SKM-1 treated with dmso at 0.1 percent for 144 hours (cell line): Measurements from ENCODE around the gene RASSF4.

ENCODE experiments used
- DNase-seq: peaks from one replicate; lab custom pipeline; 2025; ENCODE audit not compliant: unreplicated experiment; lab: John Stamatoyannopoulos, UW

RASSF4 gene

GRCh38 chr10:44926751-44927351 lies 32.8 kb upstream of the RASSF4 start:
- DNase-seq = no peak

- DNase-seq = peak; percentile 24
Observed at GRCh38 chr10:44927352-44927751, 32.2 kb upstream of the RASSF4 start.

DNA sequence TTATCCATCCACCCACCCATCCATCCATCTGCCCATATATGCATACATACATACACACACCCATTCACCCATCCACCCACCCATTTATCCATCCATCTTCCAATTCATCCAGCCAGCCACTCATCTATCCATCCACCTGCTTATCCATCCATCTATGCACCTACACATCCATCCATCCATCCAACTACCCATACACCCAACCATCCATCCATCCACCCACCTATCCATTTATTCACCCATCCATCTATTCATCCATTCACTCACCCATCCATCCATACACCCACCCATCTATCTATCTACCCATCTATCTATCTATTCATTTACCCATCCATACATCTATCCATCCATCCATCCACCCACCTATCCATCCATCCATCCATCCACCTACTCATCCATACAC lies 31.1 kb upstream of the RASSF4 start:
- DNase-seq = no peak

DNA sequence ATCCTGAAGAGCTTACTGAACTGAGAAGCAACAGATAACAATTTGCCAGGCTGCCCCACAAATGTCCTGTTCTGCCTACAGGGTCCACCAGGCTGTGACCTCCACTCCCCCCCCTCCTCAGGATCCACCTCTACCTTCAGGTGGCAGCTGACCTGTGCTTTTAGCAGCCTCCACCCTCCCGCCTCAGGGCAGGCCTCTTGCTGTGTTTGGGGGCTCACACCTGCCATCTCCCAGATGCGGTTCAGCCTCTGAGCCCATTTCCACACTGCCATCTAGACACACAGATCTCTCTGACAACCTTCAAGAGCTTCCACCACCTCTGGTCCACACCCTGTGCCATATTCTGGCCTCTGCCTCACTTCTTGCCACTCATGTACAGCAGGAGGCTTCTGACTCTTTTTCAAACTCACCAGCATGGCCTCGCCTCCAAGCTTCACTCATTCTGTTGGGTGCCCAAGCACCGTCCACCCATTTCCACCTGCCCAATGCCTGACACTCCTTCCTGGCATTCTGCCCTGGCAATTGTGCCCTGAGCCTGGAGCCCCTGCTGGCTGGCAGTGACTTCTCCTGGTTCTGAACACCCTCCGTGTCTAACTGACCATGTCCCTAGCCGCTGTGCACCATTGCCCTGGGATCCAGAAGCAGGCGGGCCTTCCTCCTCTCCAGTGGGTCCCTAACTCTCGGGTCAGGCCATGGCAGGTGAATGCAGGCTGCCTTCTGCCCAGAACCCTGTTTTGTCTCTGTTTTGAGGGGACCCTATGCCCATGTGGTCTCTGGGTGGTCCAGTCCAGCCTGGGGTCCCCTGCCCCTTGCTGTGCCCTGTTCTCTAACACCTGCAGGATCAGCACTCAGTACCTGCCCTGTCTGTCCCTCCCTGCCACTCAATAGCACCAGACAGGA lies 30.0 kb upstream of the RASSF4 start:
- DNase-seq = no peak

GRCh38 chr10:44930904-44931620 lies 28.5 kb upstream of the RASSF4 start:
- DNase-seq = no peak

GRCh38 chr10:44931621-44932516 lies 27.7 kb upstream of the RASSF4 start:
- no peak for DNase-seq

DNA sequence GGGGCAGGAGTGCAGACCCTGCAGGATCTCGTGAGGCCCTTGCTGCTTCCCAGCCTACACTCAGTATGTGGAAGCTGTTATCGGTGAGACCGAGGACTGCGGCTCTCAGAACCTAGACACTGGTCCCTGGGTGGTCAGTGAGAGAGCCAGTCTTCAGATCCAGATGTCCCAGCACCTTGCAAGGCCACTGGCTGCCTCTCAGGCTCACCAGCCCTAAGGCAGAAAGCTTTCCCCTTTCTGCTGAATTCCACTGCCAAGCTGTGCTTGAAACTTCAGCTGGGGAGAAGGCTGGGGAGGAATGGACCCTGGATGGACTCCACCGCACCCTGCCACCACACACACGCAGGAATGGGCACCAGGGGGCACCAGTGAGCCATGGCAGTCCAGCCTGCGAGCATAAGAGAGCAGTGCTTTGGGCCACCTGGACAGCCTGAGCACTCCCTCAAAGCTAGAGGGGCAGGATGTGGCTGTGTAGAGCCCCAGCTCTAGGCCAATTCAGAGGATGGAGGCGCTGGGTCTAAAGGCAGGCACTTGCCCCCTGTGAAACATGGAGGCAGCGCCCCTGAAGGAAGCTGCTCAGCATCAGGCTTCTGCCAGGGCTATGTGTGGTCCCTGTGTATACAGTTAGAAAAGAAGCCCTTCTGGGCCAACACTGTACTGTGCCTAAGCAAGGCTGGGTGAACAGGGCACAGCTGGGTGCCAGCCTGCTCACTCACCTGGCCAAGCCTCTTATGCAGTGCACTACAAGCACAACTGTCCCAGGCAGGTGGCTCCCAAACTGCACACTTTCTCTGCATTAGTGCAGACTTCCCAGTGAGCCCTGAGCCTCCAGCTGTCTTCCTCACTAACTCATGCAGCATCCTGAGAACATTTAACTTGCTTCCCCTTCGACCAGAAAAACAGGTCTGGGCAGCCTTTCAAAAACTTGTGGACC lies 26.8 kb upstream of the RASSF4 start:
- peak; percentile 51 for DNase-seq

GRCh38 chr10:44933451-44934321 lies 25.9 kb upstream of the RASSF4 start:
- DNase-seq = no peak

GRCh38 chr10:44934416-44935200 lies 25.0 kb upstream of the RASSF4 start:
- DNase-seq = no peak

GRCh38 chr10:44935201-44935965 lies 24.2 kb upstream of the RASSF4 start:
- DNase-seq = no peak

GRCh38 chr10:44935966-44936295 lies 23.7 kb upstream of the RASSF4 start:
- DNase-seq = peak; percentile 38

DNA sequence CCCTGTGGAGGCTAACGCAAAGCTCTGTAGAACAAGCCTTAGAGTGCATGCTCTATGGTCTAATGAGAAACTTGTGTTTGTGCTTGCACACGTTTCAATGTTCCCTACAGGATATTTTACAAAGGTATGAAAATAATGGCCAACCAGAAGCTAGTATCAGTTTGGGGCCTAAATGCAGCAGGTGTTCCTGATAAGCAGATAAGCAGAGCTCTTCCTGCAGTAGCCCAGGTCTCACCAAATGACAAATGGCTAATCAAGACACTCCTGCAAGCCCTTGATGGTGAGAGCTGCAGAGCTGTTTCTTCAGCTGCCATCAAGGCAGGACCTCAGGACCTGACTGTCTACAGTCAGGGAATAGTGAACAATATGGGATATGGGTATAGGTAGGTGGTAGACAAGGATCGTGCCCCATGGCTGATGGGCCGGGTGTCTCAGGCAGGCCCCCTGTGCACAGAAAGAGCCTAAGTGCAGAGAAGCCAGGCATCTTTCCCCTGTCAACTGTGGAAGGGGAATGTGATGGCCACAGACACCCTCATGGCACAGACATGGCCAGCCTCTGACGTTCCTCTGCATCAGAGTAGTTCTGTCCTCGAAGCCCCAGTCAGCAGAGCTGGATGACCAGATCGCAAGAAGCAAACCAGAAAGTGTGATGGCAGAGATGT lies 23.2 kb upstream of the RASSF4 start:
- DNase-seq = no peak

DNA sequence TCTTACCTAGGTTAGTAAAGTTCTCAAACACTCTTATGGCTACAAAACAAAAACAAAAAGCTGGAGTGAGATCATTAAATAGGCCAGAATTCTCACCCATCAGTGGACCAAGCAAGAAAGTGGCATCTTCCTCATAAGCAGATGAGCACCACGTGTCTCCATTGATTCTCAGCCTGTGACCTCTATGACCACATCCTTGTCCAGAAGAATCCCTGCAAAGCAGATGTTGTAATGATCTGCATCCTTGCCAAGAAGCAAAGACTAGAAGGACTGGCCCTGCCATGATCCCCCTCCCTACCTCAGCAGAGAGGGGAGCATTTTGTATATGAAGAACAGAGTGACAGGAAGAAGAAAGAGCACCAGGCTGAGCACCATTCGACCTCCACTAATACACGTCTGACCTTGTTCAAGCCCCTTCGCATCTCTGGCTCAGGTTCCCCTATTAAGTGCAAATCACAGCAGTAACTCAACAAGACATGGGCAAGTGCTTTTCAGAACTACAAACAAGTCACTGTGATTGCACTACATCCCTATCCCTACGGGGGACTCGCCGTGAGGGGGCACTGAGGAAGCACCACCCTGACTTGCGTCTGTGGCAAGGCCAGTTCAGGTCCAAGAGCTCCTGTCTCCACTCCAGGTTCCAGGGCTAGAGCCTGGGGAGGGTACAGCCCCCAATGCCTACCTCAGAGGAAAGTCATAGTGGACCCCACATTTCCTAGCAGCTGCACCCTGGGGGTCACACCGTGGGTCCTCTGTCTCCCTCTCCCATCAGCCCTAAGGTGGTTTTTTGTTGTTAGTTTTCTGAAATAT lies 22.2 kb upstream of the RASSF4 start:
- DNase-seq = peak; percentile 28

- DNase-seq = no peak
Observed at GRCh38 chr10:44938956-44939355, 20.6 kb upstream of the RASSF4 start.

GRCh38 chr10:44939691-44940401 lies 19.8 kb upstream of the RASSF4 start:
- DNase-seq = peak; percentile 76
